Aorta (tissue), 5 donors: ENCODE results near the gene CD70. TPM values are rescaled to one million over a fixed set of nuclear protein-coding genes. Genes with fewer than 3 reads are reported as not detected.
"Not testable (repeated sequence)": the region's sequence is repeated elsewhere in the genome, so short reads cannot be mapped to it uniquely, and the experiment has no call there.

Source experiments
- ATAC-seq: fragments of 200-7000 bp; cut with Tn5 transposase; one replicate; pipeline ENCODE4 v1.9.1; 2022; ENCODE audit warnings: moderate library complexity; ENCODE audit not compliant: low FRiP score
- DNase-seq, 2 donors: peaks; one replicate each; pipeline ENCODE4 v3.0.0-alpha.2; 2020
- H3K27ac ChIP-seq, 2 donors: one replicate each; pipeline ENCODE4 v1.5.1; 2013; ENCODE audit warnings: low read length in 2 of 2, mild to moderate bottlenecking in 2 of 2, moderate library complexity in 2 of 2, control low read depth in 1 of 2, inconsistent platforms in 1 of 2, low read depth in 1 of 2
- H3K27me3 ChIP-seq, 2 donors: one replicate each; pipeline ENCODE4 v1.6.1; 2013; ENCODE audit warnings: control low read depth in 1 of 2, low read length in 1 of 2, mild to moderate bottlenecking in 1 of 2, moderate library complexity in 1 of 2; ENCODE audit not compliant: insufficient read depth in 2 of 2, control insufficient read depth in 1 of 2
- H3K36me3 ChIP-seq, 2 donors: one replicate each; pipeline ENCODE4 v1.6.1; 2013; ENCODE audit warnings: control low read depth in 1 of 2, low read length in 1 of 2, mild to moderate bottlenecking in 1 of 2; ENCODE audit not compliant: insufficient read depth in 2 of 2, control insufficient read depth in 1 of 2
- H3K4me1 ChIP-seq, 2 donors: one replicate each; pipeline ENCODE4 v1.6.1; 2013; ENCODE audit warnings: low read length in 2 of 2, control low read depth in 1 of 2, mild to moderate bottlenecking in 1 of 2, moderate library complexity in 1 of 2; ENCODE audit not compliant: insufficient read depth in 2 of 2, control insufficient read depth in 1 of 2
- H3K4me3 ChIP-seq, 2 donors: one replicate each; pipeline ENCODE4 v1.5.1; 2013; ENCODE audit warnings: low read length in 2 of 2, control low read depth in 1 of 2, mild to moderate bottlenecking in 1 of 2
- H3K9me3 ChIP-seq: one replicate; pipeline ENCODE4 v1.6.1; 2013; ENCODE audit warnings: mild to moderate bottlenecking, low read length; ENCODE audit not compliant: control insufficient read depth
- WGBS, 2 donors: extraction: QIAGEN DNeasy Blood & Tissue Kit; methylation state at CpG; one replicate each; pipeline ENCODE4 v1.1.7; 2013; 5-methylcytosine and 5-hydroxymethylcytosine counted together
- intact Hi-C, 2 donors: fragments of 100-400 bp; cut with DNase I; formaldehyde crosslinking; loops; one replicate each; pipeline versions ENCODE4 v1.14.2 to v1.15.0; 2022
- long read RNA-seq, 2 donors: library from polyadenylated mRNA; unstranded; transcript quantifications; one replicate each; pipeline ENCODE4 v2.0.0, GENCODE V29; 2020 to 2021
- polyA plus RNA-seq, 2 donors: library from polyadenylated mRNA; stranded (reverse); fragments of 200-250 nt; gene quantifications; one replicate each; pipeline ENCODE4 v1.2.3, GENCODE V29; 2013
- total RNA-seq, 2 donors: library from RNA; stranded (reverse); fragmentation: NEBNext Ultra II Directional; extraction: Animal tissue kit (Norgen Biotek cat#: 25700); gene quantifications; one replicate each; pipeline ENCODE4 v1.2.1, GENCODE V29; 2021
- donor health status: healthy with polysubstance abuse.
- donor health status: Bipolar disorder and iron deficiency.
- donor health status: DM: no; HTN: no; CAD: no.
- donor health status: DM: no; HTN: no; CAD: no.
- donor health status: DM: yes; HTN: yes; CAD: no.

Gene CD70, protein sequence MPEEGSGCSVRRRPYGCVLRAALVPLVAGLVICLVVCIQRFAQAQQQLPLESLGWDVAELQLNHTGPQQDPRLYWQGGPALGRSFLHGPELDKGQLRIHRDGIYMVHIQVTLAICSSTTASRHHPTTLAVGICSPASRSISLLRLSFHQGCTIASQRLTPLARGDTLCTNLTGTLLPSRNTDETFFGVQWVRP
- total RNA-seq (under 1 TPM in 1 of 2 donors, not detected in 1; 0.42 TPM), polyA plus RNA-seq (not detected)
- long read RNA-seq, donor 1: 0 reads
- long read RNA-seq, donor 2, partial matches to known transcripts: 0 of 1 reads
- long read RNA-seq, donor 2, other reads (novel, unspliced or antisense): 1 of 1 reads

DNA sequence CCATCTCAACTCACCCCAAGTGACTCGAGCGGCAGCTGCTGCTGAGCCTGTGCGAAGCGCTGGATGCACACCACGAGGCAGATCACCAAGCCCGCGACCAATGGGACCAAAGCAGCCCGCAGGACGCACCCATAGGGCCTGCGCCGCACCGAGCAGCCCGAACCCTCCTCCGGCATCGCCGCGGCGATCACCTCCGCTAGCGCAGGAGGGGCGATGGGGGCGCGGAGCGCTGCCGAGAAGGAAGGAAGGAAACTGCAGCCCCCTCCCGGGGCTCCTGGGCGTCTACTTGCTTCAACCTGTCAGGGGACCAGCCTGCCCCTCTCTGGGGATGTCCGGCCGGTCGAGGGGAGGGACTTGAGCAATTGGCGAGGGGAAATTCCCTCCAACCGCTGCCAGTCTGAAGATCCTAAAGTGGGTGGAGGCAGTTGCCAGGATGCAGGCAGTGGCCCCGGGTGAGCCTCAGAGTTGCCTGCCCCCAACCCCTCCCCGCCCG, at the start of gene CD70:
CD70 (minus strand) TSS at position 324 of the 493 bp plus-strand sequence; CDS start at position 176, 148 bp downstream.
- DNase-seq (no peak), ATAC-seq (no peak)
- Histone ChIP-seq H3K4me1 (no peaks in the 10 kb centered on the region), H3K4me3 (no peak within 1 kb of the TSS), H3K36me3 (no peaks in the 10 kb centered on the region), H3K9me3 (no peaks in the 10 kb centered on the region), H3K27ac (no peak within 1 kb of the TSS), H3K27me3 (no peaks in the 10 kb centered on the region)
- 1% methylated on average over 21 to 35 of the region's 35 CpGs for WGBS, 2 donors
- intact Hi-C loops: no loop called here

DNA sequence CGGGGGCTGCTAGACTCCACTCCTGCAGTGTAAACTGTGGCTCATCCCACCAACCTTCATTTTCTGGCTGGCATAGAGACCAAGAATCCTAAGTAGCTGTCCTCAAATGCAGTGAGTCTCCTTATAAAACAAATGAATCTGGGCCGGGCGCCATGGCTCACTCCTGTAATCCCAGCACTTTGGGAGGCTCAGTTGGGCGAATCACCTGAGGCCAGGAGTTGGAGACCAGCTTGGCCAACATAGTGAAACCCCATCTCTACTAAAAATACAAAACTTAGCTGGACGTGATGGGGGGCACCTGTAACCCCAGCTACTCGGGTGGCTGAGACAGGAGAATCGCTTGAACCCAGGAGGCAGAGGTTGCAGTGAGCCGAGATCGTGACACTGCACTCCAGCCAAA, 49.4 kb upstream of the CD70 start:
- intact Hi-C loops, H3K4me3 ChIP-seq, DNase-seq, H3K4me1 ChIP-seq, H3K9me3 ChIP-seq, H3K27me3 ChIP-seq, H3K36me3 ChIP-seq, H3K27ac ChIP-seq, ATAC-seq: not testable (repeated sequence)
- WGBS, 2 donors: 79% methylated on average over 9 of the region's 9 CpGs

DNA sequence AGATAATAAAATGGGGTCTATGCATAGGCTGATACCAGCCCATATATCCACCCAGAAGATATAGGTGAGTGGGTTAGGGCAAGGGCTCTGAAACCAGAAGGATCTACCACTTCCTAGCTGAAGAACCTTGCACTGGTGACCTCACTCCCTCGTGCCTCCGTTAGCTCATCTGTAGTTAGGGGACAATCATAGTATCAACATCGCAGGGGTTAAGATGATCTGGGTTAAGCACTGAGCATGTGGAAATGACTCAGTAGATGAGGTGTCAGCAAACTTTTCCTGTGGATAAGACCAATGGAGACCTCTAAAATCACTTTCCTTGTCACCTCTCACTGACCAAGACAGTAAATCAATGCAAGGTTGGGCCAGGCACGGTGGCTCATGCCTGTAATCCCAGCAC, 48.5 kb upstream of the CD70 start:
- Histone ChIP-seq H3K4me1 (no peaks in the 10 kb centered on the region), H3K27me3 (peaks cover 0 to 2% of the 10 kb centered on the region in 2 donors), H3K27ac (no peak overlapping the region), H3K4me3 (no peak overlapping the region), H3K36me3 (no peaks in the 10 kb centered on the region), H3K9me3 (no peaks in the 10 kb centered on the region)
- ATAC-seq: no peak
- DNase-seq: no peak
- WGBS, 2 donors: 79 to 86% methylated on average over 4 of the region's 4 CpGs
- intact Hi-C loops: loop anchor here in 1 of 2 donors (10.0 kb wide), 1 partner anchor 95 kb away; the partner anchor contains the start of genes GPR108 and TRIP10

DNA sequence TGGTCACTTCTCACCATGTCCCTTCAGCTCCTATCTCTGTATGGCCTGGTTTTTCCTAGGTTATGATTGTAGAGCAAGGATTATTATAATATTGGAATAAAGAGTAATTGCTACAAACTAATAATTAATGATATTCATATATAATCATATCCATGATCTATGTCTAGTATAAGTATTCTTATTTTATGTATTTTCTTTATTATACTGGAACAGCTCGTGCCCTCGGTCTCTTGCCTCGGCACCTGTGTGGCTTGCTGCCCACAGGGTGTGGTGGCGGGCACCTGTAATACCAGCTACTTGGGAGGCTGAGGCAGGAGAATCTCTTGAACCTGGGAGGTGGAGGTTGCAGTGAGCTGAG, 42.5 kb upstream of the CD70 start:
- H3K4me1 ChIP-seq, H3K4me3 ChIP-seq, H3K27ac ChIP-seq, H3K27me3 ChIP-seq, H3K9me3 ChIP-seq, H3K36me3 ChIP-seq, DNase-seq, ATAC-seq: not testable (repeated sequence)
- intact Hi-C loops: loop anchor here (2.0 to 10.0 kb wide), 4 partner anchors 101 to 229 kb away; partner anchors contain the start of genes GPR108 (in 1 of the 2) and TRIP10 (in 1 of the 2)
- WGBS, 2 donors: 77 to 82% methylated on average over 4 of the region's 4 CpGs

DNA sequence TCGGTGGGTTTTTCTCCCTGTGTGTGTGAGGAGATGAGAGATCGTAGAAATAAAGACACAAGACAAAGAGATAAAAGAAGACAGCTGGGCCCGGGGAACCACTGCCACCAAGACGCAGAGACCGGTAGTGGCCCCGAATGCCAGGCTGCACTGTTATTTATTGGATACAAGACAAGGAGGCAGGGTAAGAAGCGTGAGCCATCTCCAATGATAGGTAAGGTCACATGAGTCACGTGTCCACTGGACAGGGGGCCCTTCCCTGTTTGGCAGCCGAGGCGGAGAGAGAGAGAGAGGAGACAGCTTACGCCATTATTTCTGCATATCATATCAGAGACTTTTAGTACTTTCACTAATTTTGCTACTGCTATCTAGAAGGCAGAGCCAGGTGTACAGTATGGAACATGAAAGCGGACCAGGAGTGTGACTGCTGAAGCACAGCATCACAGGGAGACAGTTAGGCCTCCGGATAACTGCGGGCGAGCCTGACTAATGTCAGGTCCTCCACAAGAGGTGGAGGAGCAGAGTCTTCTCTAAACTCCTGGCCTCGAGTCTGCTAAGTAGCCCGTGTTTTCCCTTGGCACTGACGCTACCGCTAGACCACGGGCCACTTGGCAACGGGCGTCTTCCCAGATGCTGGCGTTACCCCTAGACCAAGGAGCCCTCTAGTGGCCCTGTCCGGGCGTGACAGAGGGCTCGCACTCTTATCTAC, 42.0 kb upstream of the CD70 start:
- intact Hi-C loops: loop anchor here (2.0 to 10.0 kb wide), 4 partner anchors 102 to 230 kb away; partner anchors contain the start of genes GPR108 (in 1 of the 2) and TRIP10 (in 1 of the 2)
- H3K27ac ChIP-seq, H3K4me3 ChIP-seq, ATAC-seq, H3K27me3 ChIP-seq, H3K4me1 ChIP-seq, H3K9me3 ChIP-seq, H3K36me3 ChIP-seq: not testable (repeated sequence)
- peak; percentile 80 to 85 for DNase-seq
- WGBS, 2 donors: 52 to 53% methylated on average over 26 of the region's 26 CpGs

DNA sequence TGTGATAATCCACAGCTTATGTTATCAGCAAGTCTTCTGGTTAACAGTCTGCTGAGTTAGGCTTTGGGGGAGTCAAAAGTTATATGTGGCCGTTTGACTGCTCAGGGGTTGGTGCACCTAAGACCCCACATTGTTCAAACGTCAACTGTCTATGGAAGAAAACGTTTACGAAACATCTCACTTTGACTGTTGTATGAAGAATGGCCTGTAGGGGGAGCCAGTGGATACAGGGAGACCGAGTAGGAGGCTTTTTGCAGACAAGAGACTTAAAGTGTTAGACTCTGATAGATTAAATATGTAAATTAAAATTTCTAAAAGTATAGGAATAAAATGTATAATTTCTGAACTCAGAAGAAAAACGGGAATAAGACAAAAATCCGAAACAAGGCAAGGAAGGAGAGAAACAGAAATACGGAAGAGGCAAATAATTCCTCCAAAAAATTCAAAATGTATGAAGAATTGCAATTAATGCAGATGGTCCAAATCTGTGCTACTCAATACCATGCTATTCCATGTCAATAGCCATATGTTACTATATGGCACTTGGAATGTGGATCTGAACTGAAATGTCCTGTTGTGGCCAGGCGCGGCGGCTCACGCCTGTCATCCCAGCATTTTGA, 41.2 kb upstream of the CD70 start:
- no peaks in the 10 kb centered on the region for H3K9me3 ChIP-seq
- no peaks in the 10 kb centered on the region for H3K36me3 ChIP-seq
- WGBS, 2 donors: 43 to 44% methylated on average over 12 of the region's 12 CpGs
- DNase-seq (no peak), ATAC-seq (peak; percentile 79)
- no peaks in the 10 kb centered on the region for H3K27me3 ChIP-seq
- intact Hi-C loops: loop anchor here (2.0 to 10.0 kb wide), 4 partner anchors 103 to 231 kb away; partner anchors contain the start of genes GPR108 (in 1 of the 2) and TRIP10 (in 1 of the 2)
- no peak overlapping the region for H3K4me3 ChIP-seq
- no peaks in the 10 kb centered on the region for H3K4me1 ChIP-seq
- H3K27ac ChIP-seq: no peak overlapping the region

DNA sequence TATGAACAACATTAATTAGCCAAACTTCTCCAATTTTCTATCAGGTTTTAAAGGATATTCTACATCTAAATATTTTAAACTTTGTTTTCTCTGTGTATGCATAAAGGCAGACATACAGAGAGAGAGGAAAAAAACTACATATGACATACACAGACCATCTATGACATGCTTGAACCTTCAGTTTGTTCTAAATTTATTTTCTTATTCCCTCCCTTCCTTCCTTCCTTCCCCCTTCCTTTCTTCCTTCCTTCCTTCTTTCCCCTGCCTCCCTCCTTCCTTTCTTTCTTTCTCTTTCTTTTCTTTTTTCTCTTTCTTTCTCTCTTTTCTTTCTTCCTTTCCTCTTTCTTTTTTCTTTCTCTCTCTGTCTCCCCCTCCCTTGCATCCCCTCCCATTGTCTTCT, 35.8 kb upstream of the CD70 start:
- intact Hi-C loops: no loop called here

DNA sequence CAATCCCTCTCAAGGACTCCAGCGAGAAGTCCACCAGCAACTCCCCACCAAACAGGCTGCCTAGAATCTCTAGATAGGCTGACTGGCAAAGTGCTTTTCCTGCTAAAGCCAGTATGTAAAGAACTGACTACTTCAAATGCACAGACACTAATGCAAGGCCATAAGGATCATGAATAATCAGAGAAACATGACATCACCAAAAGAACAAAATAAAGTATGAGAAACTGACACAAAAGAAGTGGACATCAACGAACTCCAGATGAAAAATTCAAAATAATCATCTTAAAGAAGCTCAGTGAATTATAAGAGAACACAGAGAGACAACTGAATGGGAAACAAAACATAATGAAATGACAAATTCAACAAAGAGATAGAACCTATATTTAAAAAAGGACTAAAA, 26.4 kb upstream of the CD70 start:
- H3K9me3 ChIP-seq: peaks cover 2% of the 10 kb centered on the region
- no peaks in the 10 kb centered on the region for H3K36me3 ChIP-seq
- ATAC-seq (no peak), DNase-seq (no peak)
- H3K4me3 ChIP-seq: no peak overlapping the region
- H3K4me1 ChIP-seq: no peaks in the 10 kb centered on the region
- peaks cover 0 to 2% of the 10 kb centered on the region in 2 donors for H3K27me3 ChIP-seq
- no peak overlapping the region for H3K27ac ChIP-seq
- 53 to 62% methylated on average over 2 of the region's 2 CpGs for WGBS, 2 donors
- intact Hi-C loops: no loop called here

More for the DNA sequence above, 35.8 kb upstream of the CD70 start:
- DNase-seq (no peak), ATAC-seq (no peak)
- H3K27ac ChIP-seq: no peak overlapping the region
- H3K36me3 ChIP-seq: no peaks in the 10 kb centered on the region
- H3K9me3 ChIP-seq: peaks cover 3% of the 10 kb centered on the region
- no peak overlapping the region for H3K4me3 ChIP-seq
- no peaks in the 10 kb centered on the region for H3K4me1 ChIP-seq
- H3K27me3 ChIP-seq: peaks cover 0 to 4% of the 10 kb centered on the region in 2 donors
